Endothelial cell of umbilical vein (primary cell): Measurements from ENCODE around the gene HSD17B14.

Experiments used
- CTCF ChIP-seq, 2 donors: IDR thresholded peaks; 1 replicate in 1 of 2; 2 replicates in 1 of 2; pipeline ENCODE4 v1.5.1; 2011; ENCODE audit warnings: low read length in 2 of 2, mild to moderate bottlenecking in 2 of 2, moderate library complexity in 2 of 2, control low read depth in 1 of 2, inconsistent platforms in 1 of 2, low read depth in 1 of 2; ENCODE audit not compliant: insufficient read depth in 1 of 2; ENCODE audit errors: extremely low read depth in 1 of 2
- EZH2 ChIP-seq: IDR thresholded peaks from 2 replicates; pipeline ENCODE4 v1.6.1; 2012; ENCODE audit warnings: borderline replicate concordance, low read depth, mild to moderate bottlenecking, moderate library complexity, low read length, inconsistent platforms; ENCODE audit not compliant: severe bottlenecking
- POLR2A ChIP-seq: IDR thresholded peaks from 2 replicates; pipeline ENCODE4 v1.6.1; 2012; ENCODE audit warnings: low read depth, mild to moderate bottlenecking, control low read depth, low read length
- POLR2AphosphoS5 ChIP-seq: IDR thresholded peaks from 2 replicates; pipeline ENCODE4 v1.6.1; 2012; ENCODE audit warnings: low read depth, mild to moderate bottlenecking, control low read depth, low read length, moderate library complexity; ENCODE audit not compliant: insufficient read depth

- no peak for TF ChIP-seq CTCF (IDR thresholded peaks at IDR 0.05; ENCODE audit: extremely low read depth in 1 of 2, insufficient read depth in 1 of 2, low read depth in 1 of 2, low read length in 2 of 2)
- TF ChIP-seq POLR2A: no peak
- TF ChIP-seq POLR2AphosphoS5: no peak
- no peak for TF ChIP-seq EZH2
These were observed 47.4 kb upstream of the HSD17B14 start for GRCh38 chr19:48883726-48884125.
